HG03025 (cell line): Measurements from ENCODE around the gene MBD3.

Experiments
- ATAC-seq: cut with Tn5 transposase; IDR thresholded peaks from one replicate; pipeline ENCODE4 v1.9.1; 2021; ENCODE audit warnings: mild to moderate bottlenecking, moderate library complexity; ENCODE audit not compliant: unreplicated experiment, low FRiP score

The MBD3 gene

DNA sequence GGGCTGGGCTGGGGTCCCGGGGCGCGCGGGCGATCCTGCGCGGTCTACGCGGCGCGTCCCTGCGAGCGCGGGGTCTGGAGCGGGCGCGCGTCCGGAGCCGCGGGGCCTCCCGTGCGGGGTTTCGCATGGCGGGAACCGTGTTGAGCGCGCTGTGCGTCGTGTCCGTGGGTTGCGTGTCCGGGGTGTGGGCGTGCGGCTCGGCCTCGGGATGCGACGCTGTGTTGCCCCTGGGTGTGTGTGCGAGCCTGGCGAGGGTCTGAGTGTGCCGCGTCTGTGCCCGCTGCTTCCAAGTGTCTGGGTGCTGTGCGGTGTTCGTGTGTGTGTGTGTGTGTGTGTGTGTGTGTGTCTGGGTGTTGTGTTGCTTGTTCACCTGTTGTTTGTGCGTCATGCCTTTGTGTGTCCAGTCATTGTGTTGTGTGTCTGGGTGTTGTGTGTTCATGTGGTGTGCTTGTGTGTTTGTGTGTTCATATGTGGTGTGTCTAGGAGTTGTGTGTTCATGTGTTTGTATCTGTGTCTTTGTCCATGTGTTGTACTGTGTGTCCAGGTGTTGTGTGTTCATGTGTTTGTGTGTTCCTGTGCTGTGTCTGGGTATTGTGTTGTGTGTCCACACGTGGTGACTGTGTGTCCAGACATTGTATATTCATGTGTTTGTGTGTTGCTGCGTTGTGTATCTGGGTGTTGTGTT lies 68.2 kb downstream of the MBD3 start:
- no peak for ATAC-seq
